Measurements from ENCODE around the gene AFAP1.

Gene AFAP1

GRCh38 chr4:7939377-7940108 is at the start of gene AFAP1:
Gene AFAP1 (minus strand): TSS chr4:7939861. CDS start chr4:7872078, 67,783 bp downstream.
- DNase-seq = peak; percentile 88

- DNase-seq = no peak
Measured at GRCh38 chr4:7988437-7988836, 48.8 kb upstream of the AFAP1 start.

GRCh38 chr4:7987148-7987989 is 47.7 kb upstream of the AFAP1 start:
- peak; percentile 79 for DNase-seq

GRCh38 chr4:7985891-7986441 is 46.3 kb upstream of the AFAP1 start:
- DNase-seq = no peak

GRCh38 chr4:7985072-7985471 is 45.4 kb upstream of the AFAP1 start:
- DNase-seq = no peak

GRCh38 chr4:7984286-7984925 is 44.7 kb upstream of the AFAP1 start:
- DNase-seq = no peak

GRCh38 chr4:7983296-7983695 is 43.6 kb upstream of the AFAP1 start:
- DNase-seq = no peak

GRCh38 chr4:7981738-7982394 is 42.2 kb upstream of the AFAP1 start:
- DNase-seq = no peak

GRCh38 chr4:7980036-7980435 is 40.4 kb upstream of the AFAP1 start:
- no peak for DNase-seq

- no peak for DNase-seq
Measured at GRCh38 chr4:7979652-7979968, 39.9 kb upstream of the AFAP1 start.

- DNase-seq = no peak
Measured at GRCh38 chr4:7978907-7979651, 39.4 kb upstream of the AFAP1 start.

- DNase-seq = no peak
Measured at GRCh38 chr4:7978489-7978888, 38.8 kb upstream of the AFAP1 start.

- DNase-seq = no peak
Measured at GRCh38 chr4:7976634-7977033, 37.0 kb upstream of the AFAP1 start.

- DNase-seq = no peak
Measured at GRCh38 chr4:7976025-7976424, 36.4 kb upstream of the AFAP1 start.

- no peak for DNase-seq
Measured at GRCh38 chr4:7974425-7974824, 34.8 kb upstream of the AFAP1 start.

GRCh38 chr4:7973545-7973981 is 33.9 kb upstream of the AFAP1 start:
- no peak for DNase-seq

GRCh38 chr4:7971881-7972500 is 32.3 kb upstream of the AFAP1 start:
- DNase-seq = no peak

GRCh38 chr4:7971159-7971631 is 31.5 kb upstream of the AFAP1 start:
- no peak for DNase-seq

- DNase-seq = no peak
Measured at GRCh38 chr4:7970361-7970946, 30.8 kb upstream of the AFAP1 start.

GRCh38 chr4:7968262-7968896 is 28.7 kb upstream of the AFAP1 start:
- DNase-seq = no peak

Measured in activated naive CD4-positive, alpha-beta T cell treated with Interleukin-2 at 50 U/mL for 16 hours (primary cell).